Ectodermal cell (in vitro differentiated cells): ENCODE results near the gene PTCD3.

Source experiments
- H3K27ac ChIP-seq: 2 replicates; pipeline ENCODE4 v1.7.0; 2013; ENCODE audit warnings: mild to moderate bottlenecking, low read depth, low read length; ENCODE audit not compliant: insufficient read depth, poor library complexity, severe bottlenecking
- H3K27me3 ChIP-seq: 2 replicates; pipeline ENCODE4 v1.7.0; 2013; ENCODE audit warnings: mild to moderate bottlenecking, low read length; ENCODE audit not compliant: insufficient read depth, control insufficient read depth, poor library complexity, severe bottlenecking
- H3K36me3 ChIP-seq: one replicate; pipeline ENCODE4 v1.7.0; 2013; ENCODE audit warnings: low read length; ENCODE audit not compliant: control insufficient read depth, insufficient read depth
- H3K4me1 ChIP-seq: one replicate; pipeline ENCODE4 v1.7.0; 2013; ENCODE audit warnings: low read length; ENCODE audit not compliant: control insufficient read depth, insufficient read depth
- H3K4me3 ChIP-seq: 2 replicates; pipeline ENCODE4 v1.7.0; 2013; ENCODE audit warnings: low read depth, low read length, control low read depth; ENCODE audit not compliant: insufficient read depth
- H3K9me3 ChIP-seq: 2 replicates; pipeline ENCODE4 v1.7.0; 2013; ENCODE audit warnings: mild to moderate bottlenecking, low read length, moderate library complexity; ENCODE audit not compliant: control insufficient read depth
- WGBS, 2 experiments: methylation state at CpG; one replicate each; pipeline ENCODE4 v1.1.7; 2013; ENCODE audit warnings: missing lambda C conversion rate in 2 of 2; 5-methylcytosine and 5-hydroxymethylcytosine counted together

The PTCD3 gene

DNA sequence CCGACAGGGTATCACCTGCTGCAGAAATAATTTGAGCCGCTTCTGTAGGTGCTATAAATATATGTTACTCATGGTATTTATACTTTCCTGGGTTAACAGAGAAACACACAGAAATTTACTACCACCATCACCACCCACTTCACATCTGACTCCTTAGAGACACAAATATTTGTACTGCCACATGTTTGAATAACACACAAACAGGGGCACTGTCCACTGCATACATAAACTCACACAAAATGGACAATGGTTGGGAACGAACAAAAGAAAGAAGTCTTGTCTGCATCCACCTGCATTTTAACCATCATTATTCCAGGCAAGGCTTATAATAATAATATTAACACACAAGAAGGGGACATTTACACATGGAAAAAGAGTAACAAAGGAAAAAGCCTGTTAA is 65.3 kb downstream of the PTCD3 start:
- H3K36me3 ChIP-seq: peaks cover 8% of the 10 kb centered on the region
- no peak overlapping the region for H3K4me3 ChIP-seq
- H3K27me3 ChIP-seq: no peaks in the 10 kb centered on the region
- no peaks in the 10 kb centered on the region for H3K9me3 ChIP-seq
- H3K4me1 ChIP-seq: no peaks in the 10 kb centered on the region
- no peak overlapping the region for H3K27ac ChIP-seq
- 86 to 93% methylated on average over 2 to 3 of the region's 3 CpGs for WGBS, 2 experiments

GRCh38 chr2:86172610-86173009 is 66.6 kb downstream of the PTCD3 start:
- Histone ChIP-seq H3K36me3 (peaks cover 8% of the 10 kb centered on the region), H3K4me3 (no peak overlapping the region), H3K27me3 (no peaks in the 10 kb centered on the region), H3K9me3 (no peaks in the 10 kb centered on the region), H3K4me1 (no peaks in the 10 kb centered on the region), H3K27ac (no peak overlapping the region)
- 96 to 100% methylated on average over 2 of the region's 2 CpGs for WGBS, 2 experiments

DNA sequence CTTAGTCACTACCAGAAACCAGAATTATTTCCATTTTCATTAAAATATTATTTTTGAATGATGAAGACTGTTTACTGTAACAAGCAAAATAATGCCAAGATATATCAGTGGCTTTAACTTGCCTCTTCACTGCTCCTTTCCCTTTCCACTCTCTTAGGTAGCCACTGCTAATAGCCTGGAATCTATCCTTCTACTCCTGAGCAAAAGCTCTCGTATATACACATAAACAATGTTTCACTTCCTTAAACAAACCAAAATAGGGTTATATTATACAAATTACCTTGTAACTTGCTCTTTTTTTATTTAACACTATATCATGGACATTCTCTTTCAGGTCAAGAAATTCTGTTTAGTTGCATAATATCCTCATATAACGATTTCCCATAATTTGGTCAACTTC is 68.4 kb downstream of the PTCD3 start:
- peaks cover 3% of the 10 kb centered on the region for H3K36me3 ChIP-seq
- H3K27me3 ChIP-seq: no peaks in the 10 kb centered on the region
- H3K4me3 ChIP-seq: no peak overlapping the region
- WGBS, 2 experiments: 94 to 96% methylated on average over 2 of the region's 2 CpGs
- no peaks in the 10 kb centered on the region for H3K4me1 ChIP-seq
- no peaks in the 10 kb centered on the region for H3K9me3 ChIP-seq
- no peak overlapping the region for H3K27ac ChIP-seq

DNA sequence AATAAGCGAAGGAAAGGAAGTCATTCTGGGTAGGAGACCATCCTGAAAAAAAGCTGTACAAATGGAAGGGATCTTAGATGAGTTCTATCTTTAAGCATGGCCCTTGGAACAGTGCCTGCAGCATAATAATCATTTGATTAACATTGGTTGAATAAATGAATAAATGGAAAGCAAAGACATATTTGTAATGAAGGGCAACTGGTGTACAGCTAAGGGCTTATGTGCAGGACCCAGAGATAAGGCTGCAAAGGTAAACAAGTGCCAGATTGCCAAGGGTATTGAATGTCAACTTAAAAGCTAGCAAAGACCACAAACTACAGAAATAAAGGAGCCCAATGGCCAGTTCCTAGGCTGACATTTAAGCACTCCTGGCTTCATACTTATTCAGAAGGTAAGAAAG is 69.8 kb downstream of the PTCD3 start:
- no peaks in the 10 kb centered on the region for H3K27me3 ChIP-seq
- no peak overlapping the region for H3K27ac ChIP-seq
- no peak overlapping the region for H3K4me3 ChIP-seq
- 93 to 97% methylated on average over 1 of the region's 1 CpG for WGBS, 2 experiments
- peaks cover 4% of the 10 kb centered on the region for H3K36me3 ChIP-seq
- no peaks in the 10 kb centered on the region for H3K4me1 ChIP-seq
- H3K9me3 ChIP-seq: no peaks in the 10 kb centered on the region

GRCh38 chr2:86176597-86176996 is 70.6 kb downstream of the PTCD3 start:
- H3K9me3 ChIP-seq: no peaks in the 10 kb centered on the region
- no peak overlapping the region for H3K27ac ChIP-seq
- peaks cover 4% of the 10 kb centered on the region for H3K36me3 ChIP-seq
- H3K27me3 ChIP-seq: no peaks in the 10 kb centered on the region
- H3K4me3 ChIP-seq: no peak overlapping the region
- H3K4me1 ChIP-seq: no peaks in the 10 kb centered on the region

- no peak overlapping the region for H3K4me3 ChIP-seq
- no peaks in the 10 kb centered on the region for H3K27me3 ChIP-seq
- H3K9me3 ChIP-seq: no peaks in the 10 kb centered on the region
- no peak overlapping the region for H3K27ac ChIP-seq
- no peaks in the 10 kb centered on the region for H3K36me3 ChIP-seq
- H3K4me1 ChIP-seq: no peaks in the 10 kb centered on the region
- 90 to 91% methylated on average over 1 of the region's 1 CpG for WGBS, 2 experiments
These were observed 79.6 kb downstream of the PTCD3 start for GRCh38 chr2:86185517-86186212.

- H3K9me3 ChIP-seq: no peaks in the 10 kb centered on the region
- no peak overlapping the region for H3K4me3 ChIP-seq
- H3K36me3 ChIP-seq: no peaks in the 10 kb centered on the region
- no peak overlapping the region for H3K27ac ChIP-seq
- H3K4me1 ChIP-seq: no peaks in the 10 kb centered on the region
- no peaks in the 10 kb centered on the region for H3K27me3 ChIP-seq
These were observed 80.4 kb downstream of the PTCD3 start for GRCh38 chr2:86186431-86186830.

GRCh38 chr2:86189782-86190416 is 83.9 kb downstream of the PTCD3 start:
- no peaks in the 10 kb centered on the region for H3K27me3 ChIP-seq
- WGBS, 2 experiments: 97% methylated on average over 7 of the region's 7 CpGs
- no peak overlapping the region for H3K27ac ChIP-seq
- H3K4me1 ChIP-seq: peaks cover 8% of the 10 kb centered on the region
- H3K9me3 ChIP-seq: no peaks in the 10 kb centered on the region
- no peaks in the 10 kb centered on the region for H3K36me3 ChIP-seq
- no peak overlapping the region for H3K4me3 ChIP-seq
